Ishikawa (cell line): ENCODE results near the gene FBXO17.

Source experiments
- CEBPB ChIP-seq: IDR thresholded peaks from 2 replicates; pipeline ENCODE4 v1.6.1; 2012
- CREB1 ChIP-seq: IDR thresholded peaks from 2 replicates; pipeline ENCODE4 v1.6.1; 2012; ENCODE audit warnings: low read depth
- EGR1 ChIP-seq: IDR thresholded peaks from 2 replicates; pipeline ENCODE4 v1.6.1; 2012
- EP300 ChIP-seq: IDR thresholded peaks from 2 replicates; pipeline ENCODE4 v1.6.1; 2012; ENCODE audit warnings: borderline replicate concordance
- FOXM1 ChIP-seq: IDR thresholded peaks from 2 replicates; pipeline ENCODE4 v1.6.1; 2012; ENCODE audit warnings: low read depth, borderline replicate concordance
- MAX ChIP-seq: IDR thresholded peaks from 2 replicates; pipeline ENCODE4 v1.6.1; 2012
- NFIC ChIP-seq: IDR thresholded peaks from 2 replicates; pipeline ENCODE4 v1.6.1; 2012
- RAD21 ChIP-seq: IDR thresholded peaks from 2 replicates; pipeline ENCODE4 v1.6.1; 2012; ENCODE audit warnings: low read depth
- REST ChIP-seq: IDR thresholded peaks from 2 replicates; pipeline ENCODE4 v1.6.1; 2012; ENCODE audit warnings: low read depth, mild to moderate bottlenecking
- TAF1 ChIP-seq: IDR thresholded peaks from 2 replicates; pipeline ENCODE4 v1.6.1; 2012; ENCODE audit warnings: low read depth, mild to moderate bottlenecking
- TCF12 ChIP-seq: IDR thresholded peaks from 2 replicates; pipeline ENCODE4 v1.6.1; 2012; ENCODE audit warnings: low read depth
- TEAD4 ChIP-seq: IDR thresholded peaks from 2 replicates; pipeline ENCODE4 v1.6.1; 2012
- USF1 ChIP-seq: IDR thresholded peaks from 2 replicates; pipeline ENCODE4 v1.6.1; 2012
- YY1 ChIP-seq: IDR thresholded peaks from 2 replicates; pipeline ENCODE4 v1.6.1; 2012; ENCODE audit warnings: low read depth
- ZBTB7A ChIP-seq: IDR thresholded peaks from 2 replicates; pipeline ENCODE4 v1.6.1; 2012; ENCODE audit warnings: low read depth

FBXO17 gene

GRCh38 chr19:38893341-38893771 is 82.2 kb downstream of the FBXO17 start:
- no peak for TF ChIP-seq RAD21
- TF ChIP-seq TCF12 = no peak
- no peak for TF ChIP-seq YY1
- TF ChIP-seq MAX = no peak
- TF ChIP-seq EGR1 = no peak
- no peak for TF ChIP-seq TAF1
- no peak for TF ChIP-seq USF1
- TF ChIP-seq FOXM1 = no peak
- TF ChIP-seq REST = no peak
- TF ChIP-seq EP300 = no peak
- TF ChIP-seq ZBTB7A = no peak
- TF ChIP-seq CREB1 = no peak
- no peak for TF ChIP-seq TEAD4

DNA sequence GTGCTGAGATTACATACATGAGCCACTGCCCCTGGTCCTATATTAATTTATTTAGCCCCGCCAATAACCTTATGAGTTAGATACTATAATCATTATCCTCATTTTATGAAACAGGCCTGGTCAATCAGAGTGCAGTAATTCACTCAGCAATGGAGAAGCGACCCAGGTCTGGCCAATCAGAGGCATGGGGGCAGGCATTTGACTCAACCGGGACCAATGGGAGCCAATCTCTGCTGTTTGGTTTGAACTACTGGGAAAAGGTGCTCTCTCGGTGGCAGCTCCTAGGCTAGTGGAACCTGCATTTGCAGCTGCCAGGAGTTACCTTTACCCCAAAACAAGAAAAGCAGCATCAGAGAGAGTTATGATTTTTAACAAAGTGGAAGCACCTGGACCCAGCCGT is 82.7 kb downstream of the FBXO17 start:
- TF ChIP-seq TAF1 = no peak
- no peak for TF ChIP-seq ZBTB7A
- no peak for TF ChIP-seq EGR1
- TF ChIP-seq RAD21 = no peak
- no peak for TF ChIP-seq TCF12
- TF ChIP-seq USF1 = no peak
- TF ChIP-seq TEAD4 = no peak
- TF ChIP-seq CEBPB = no peak
- no peak for TF ChIP-seq NFIC
- TF ChIP-seq FOXM1 = no peak
- no peak for TF ChIP-seq MAX
- TF ChIP-seq YY1 = no peak
- no peak for TF ChIP-seq EP300

- TF ChIP-seq TCF12 = no peak
- TF ChIP-seq CEBPB = no peak
- TF ChIP-seq EP300 = no peak
- no peak for TF ChIP-seq TAF1
- no peak for TF ChIP-seq FOXM1
- TF ChIP-seq CREB1 = no peak
- TF ChIP-seq ZBTB7A = no peak
- TF ChIP-seq YY1 = no peak
- TF ChIP-seq TEAD4 = no peak
- no peak for TF ChIP-seq EGR1
- no peak for TF ChIP-seq REST
- TF ChIP-seq RAD21 = no peak
- TF ChIP-seq USF1 = no peak
- no peak for TF ChIP-seq NFIC
- TF ChIP-seq MAX = no peak
Measured at GRCh38 chr19:38891771-38892170, 83.8 kb downstream of the FBXO17 start.
